Transverse colon (tissue), 4 donors: ENCODE measurements around the gene ARHGEF4. TPM values are rescaled to one million over a fixed set of nuclear protein-coding genes. Genes with fewer than 3 reads are reported as not detected.

Experiments
- DNase-seq: peaks from one replicate; pipeline ENCODE4 v3.0.0-alpha.2; 2019
- H3K27ac ChIP-seq, 4 donors: fragments of 200-600 bp; sonication (generic); 2 replicates each; pipeline ENCODE4 v1.5.1; 2016 to 2018; ENCODE audit warnings: inconsistent platforms in 4 of 4
- H3K27me3 ChIP-seq: fragments of 200-600 bp; sonication (generic); 2 replicates; pipeline ENCODE4 v1.5.1; 2017; ENCODE audit warnings: inconsistent platforms
- H3K36me3 ChIP-seq, 4 donors: fragments of 200-600 bp; sonication (generic); 2 replicates each; pipeline ENCODE4 v1.5.1; 2017 to 2019; ENCODE audit warnings: inconsistent platforms in 4 of 4
- H3K4me1 ChIP-seq, 4 donors: fragments of 200-600 bp; sonication (generic); 2 replicates each; pipeline ENCODE4 v1.5.1; 2017 to 2020; ENCODE audit warnings: inconsistent platforms in 4 of 4
- H3K4me3 ChIP-seq, 4 donors: fragments of 200-600 bp; sonication (generic); 1 replicate in 1 of 4; 2 replicates in 3 of 4; pipeline versions ENCODE4 v1.5.1 to v1.6.1; 2017 to 2019; ENCODE audit warnings: inconsistent platforms in 4 of 4
- H3K9me3 ChIP-seq, 2 donors: fragments of 200-600 bp; sonication (generic); 2 replicates each; pipeline ENCODE4 v1.5.1; 2017 to 2019; ENCODE audit warnings: inconsistent platforms in 2 of 2
- CTCF ChIP-seq, 5 experiments: fragments of 200-600 bp in 3 of 5; fragments of 450-650 bp in 2 of 5; sonication (generic) in 3 of 5; IDR thresholded peaks; 1 replicate in 2 of 5; 2 replicates in 3 of 5; pipeline ENCODE4 v1.5.1; 2016 to 2017; ENCODE audit warnings: antibody characterized with exemption in 5 of 5, inconsistent platforms in 3 of 5, mild to moderate bottlenecking in 2 of 5, moderate library complexity in 1 of 5
- EP300 ChIP-seq: sonication (generic); formaldehyde crosslinking; IDR thresholded peaks from one replicate; pipeline ENCODE4 v1.6.1; 2017; ENCODE audit warnings: antibody characterized with exemption, low read depth
- POLR2A ChIP-seq: fragments of 450-650 bp; IDR thresholded peaks from one replicate; pipeline ENCODE4 v1.6.1; 2016; ENCODE audit warnings: antibody characterized with exemption, mild to moderate bottlenecking, moderate library complexity
- POLR2AphosphoS5 ChIP-seq, 3 donors: sonication (generic); formaldehyde crosslinking; IDR thresholded peaks; one replicate each; pipeline ENCODE4 v1.6.1; 2016; ENCODE audit warnings: antibody characterized with exemption in 3 of 3
- WGBS, 2 donors: methylation state at CpG; one replicate each; pipeline ENCODE4 v1.1.5; 2018; ENCODE audit warnings: low coverage in 1 of 2; 5-methylcytosine and 5-hydroxymethylcytosine counted together
- in situ Hi-C, 4 donors: fragments of 200-750 bp; cut with MboI; loops; one replicate each; pipeline versions ENCODE4 v1.15.0 to v1.15.1; 2017; ENCODE audit warnings: low sequenced_read_pairs in 3 of 4, low pct_ligation_motif_present in 1 of 4, low pct_unique_long_range_greater_than_20kb in 1 of 4
- intact Hi-C: fragments of 100-400 bp; cut with DNase I; formaldehyde crosslinking; loops from one replicate; pipeline ENCODE4 v1.15.1; 2023; ENCODE audit warnings: low total_unique reads
- total RNA-seq, 4 donors: library from RNA; depleted of rRNA; stranded (reverse); fragments of >200 nt; gene quantifications; one replicate each; pipeline ENCODE4 v1.1.0, GENCODE V29; 2016

Gene ARHGEF4
- total RNA-seq, 4 donors from 2014 or later = 1.2 to 16.8 (median 1.7) TPM

- in situ Hi-C loops = no loop called here
Observed at GRCh38 chr2:131045286-131046027, 208.7 kb downstream of the ARHGEF4 start.

GRCh38 chr2:131046028-131046917 is 209.6 kb downstream of the ARHGEF4 start:
- H3K27me3 ChIP-seq = no peaks in the 10 kb centered on the region
- WGBS, 2 donors = 90% methylated on average over 30 of the region's 32 CpGs; no CpG with 5 or more reads in 1 of the 2 donors
- H3K36me3 ChIP-seq = peaks cover 0 to 22% (median 11%) of the 10 kb centered on the region in 4 donors
- in situ Hi-C loops (no loop called here), intact Hi-C loops (no loop called here)
- no peak overlapping the region for H3K27ac ChIP-seq
- DNase-seq = no peak
- H3K4me3 ChIP-seq = no peak overlapping the region
- H3K9me3 ChIP-seq = no peaks in the 10 kb centered on the region
- TF ChIP-seq EP300 = no peak
- TF ChIP-seq POLR2A = no peak
- no peak for TF ChIP-seq CTCF (IDR thresholded peaks at IDR 0.05)
- TF ChIP-seq POLR2AphosphoS5 (IDR thresholded peaks at IDR 0.05) = no peak
- no peaks in the 10 kb centered on the region for H3K4me1 ChIP-seq

More at GRCh38 chr2:131045286-131046027, 208.7 kb downstream of the ARHGEF4 start:
- Histone ChIP-seq H3K27me3 (peaks cover under 1% of the 10 kb centered on the region), H3K9me3 (no peaks in the 10 kb centered on the region), H3K4me1 (peaks cover 0 to 2% (median under 1%) of the 10 kb centered on the region in 4 donors), H3K36me3 (peaks cover 0 to 14% (median 7%) of the 10 kb centered on the region in 4 donors), H3K27ac (no peak overlapping the region), H3K4me3 (no peak overlapping the region)
- no peak for DNase-seq
- 86% methylated on average over 8 of the region's 8 CpGs; no CpG with 5 or more reads in 1 of the 2 donors for WGBS, 2 donors
- no peak for TF ChIP-seq CTCF (IDR thresholded peaks at IDR 0.05)
- intact Hi-C loops = no loop called here

- Histone ChIP-seq H3K27ac (no peak overlapping the region), H3K27me3 (no peaks in the 10 kb centered on the region), H3K4me3 (no peak overlapping the region), H3K36me3 (peaks cover 0 to 30% (median 14%) of the 10 kb centered on the region in 4 donors), H3K4me1 (no peaks in the 10 kb centered on the region), H3K9me3 (no peaks in the 10 kb centered on the region)
- in situ Hi-C loops (no loop called here), intact Hi-C loops (no loop called here)
- TF ChIP-seq POLR2A = no peak
- TF ChIP-seq EP300 = no peak
- TF ChIP-seq POLR2AphosphoS5 (IDR thresholded peaks at IDR 0.05) = no peak
- TF ChIP-seq CTCF (IDR thresholded peaks at IDR 0.05) = no peak
- no peak for DNase-seq
- 89 to 100% methylated on average over 1 to 18 of the region's 18 CpGs for WGBS, 2 donors
Observed at GRCh38 chr2:131046918-131047652, 210.4 kb downstream of the ARHGEF4 start.
